ENCODE data around the gene CAMK2D. TPM values are rescaled to one million over a fixed set of nuclear protein-coding genes. Genes with fewer than 3 reads are reported as not detected.
A peak's percentile ranks its signal among the peaks of the same experiment; 100 is the strongest.

CAMK2D gene
- total RNA-seq, 2 experiments from 2014 or later, result 62.8 to 66.1 TPM

- ATAC-seq (no peak), DNase-seq (no peak)
- peaks cover 42% of the 10 kb centered on the region for H3K36me3 Mint-ChIP-seq (ENCODE audit: low read depth)
- H3K27me3 Mint-ChIP-seq, result no peaks in the 10 kb centered on the region
- CTCF ChIA-PET, result interaction anchor here (0.9 kb wide), 1 partner anchor 19 kb away, joined by 3 read pairs; no protein-coding TSS in a partner anchor
- H3K9me3 Mint-ChIP-seq, result no peaks in the 10 kb centered on the region
- no peak overlapping the region for H3K27ac Mint-ChIP-seq
- POLR2A ChIA-PET, result no interaction called here
- no peak for TF ChIP-seq CTCF (IDR thresholded peaks at IDR 0.05)
- intact Hi-C loops (cut with micrococcal nuclease), result no loop called here
- peaks cover 31% of the 10 kb centered on the region for H3K4me1 Mint-ChIP-seq (ENCODE audit: low read depth)
- no peak overlapping the region for H3K4me3 Mint-ChIP-seq
Observed at GRCh38 chr4:113659127-113659526, 102.4 kb downstream of the CAMK2D start.

DNA sequence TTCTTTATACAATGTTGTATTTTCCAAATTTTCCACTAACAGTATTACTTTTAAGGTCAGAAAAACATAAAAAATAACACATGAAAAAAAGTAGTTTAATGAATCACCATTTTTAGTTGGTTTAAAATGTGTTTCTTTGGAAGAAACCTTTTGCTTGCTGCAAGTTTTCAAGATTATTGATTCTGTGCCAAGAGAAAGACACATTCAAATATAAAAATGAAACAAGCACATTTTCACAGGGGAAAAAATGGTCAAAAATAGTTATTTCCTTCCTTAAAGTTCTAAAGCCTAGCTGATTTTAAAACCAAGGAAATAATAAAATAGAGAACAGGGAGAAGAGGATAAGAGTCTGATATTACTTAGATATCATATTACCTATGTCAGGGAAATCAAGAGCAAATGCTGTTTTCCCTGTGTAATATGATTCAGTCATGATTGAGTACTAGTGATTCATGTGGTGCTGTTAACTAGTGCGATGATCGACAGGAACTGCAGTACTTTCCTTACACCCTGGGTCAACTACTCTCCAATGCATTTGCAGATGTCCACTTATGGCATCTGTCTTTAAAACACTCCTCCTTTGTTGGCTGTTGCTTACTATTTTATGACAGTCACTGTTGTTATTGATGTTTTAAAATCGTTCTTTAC is 103.8 kb downstream of the CAMK2D start:
- H3K27me3 Mint-ChIP-seq, result no peaks in the 10 kb centered on the region
- H3K4me1 Mint-ChIP-seq (ENCODE audit: low read depth), result peaks cover 32% of the 10 kb centered on the region
- no peak overlapping the region for H3K4me3 Mint-ChIP-seq
- H3K27ac Mint-ChIP-seq, result no peak overlapping the region
- TF ChIP-seq CTCF (IDR thresholded peaks at IDR 0.05), result no peak
- ChIA-PET POLR2A (interaction anchor here (0.6 kb wide), 1 partner anchor 163 kb away, joined by 3 read pairs; no protein-coding TSS in a partner anchor), CTCF (no interaction called here)
- H3K36me3 Mint-ChIP-seq (ENCODE audit: low read depth), result peaks cover 41% of the 10 kb centered on the region
- intact Hi-C loops (cut with micrococcal nuclease), result no loop called here
- ATAC-seq (no peak), DNase-seq (no peak)
- H3K9me3 Mint-ChIP-seq, result no peaks in the 10 kb centered on the region

GRCh38 chr4:113653871-113654270 is 107.7 kb downstream of the CAMK2D start:
- no peak for DNase-seq
- CTCF ChIA-PET, result no interaction called here
- Mint-ChIP-seq H3K36me3 (ENCODE audit: low read depth) (peaks cover 39% of the 10 kb centered on the region), H3K27ac (no peak overlapping the region), H3K4me1 (ENCODE audit: low read depth) (peaks cover 40% of the 10 kb centered on the region), H3K27me3 (no peaks in the 10 kb centered on the region), H3K4me3 (no peak overlapping the region), H3K9me3 (no peaks in the 10 kb centered on the region)
- no peak for ATAC-seq
- POLR2A ChIA-PET, result no interaction called here
- intact Hi-C loops (cut with micrococcal nuclease), result no loop called here
- no peak for TF ChIP-seq CTCF (IDR thresholded peaks at IDR 0.05)

- no peak for ATAC-seq
- ChIA-PET CTCF (interaction anchor here (1.3 kb wide), 1 partner anchor 21 kb away, joined by 4 read pairs; no protein-coding TSS in a partner anchor), POLR2A (no interaction called here)
- intact Hi-C loops (cut with micrococcal nuclease), result no loop called here
- Mint-ChIP-seq H3K4me3 (no peak overlapping the region), H3K4me1 (ENCODE audit: low read depth) (peaks cover 50% of the 10 kb centered on the region), H3K27me3 (no peaks in the 10 kb centered on the region), H3K27ac (peak overlapping the region; percentile 42), H3K9me3 (no peaks in the 10 kb centered on the region), H3K36me3 (ENCODE audit: low read depth) (peaks cover 37% of the 10 kb centered on the region)
- no peak for DNase-seq
- TF ChIP-seq CTCF (IDR thresholded peaks at IDR 0.05), result no peak
Observed at GRCh38 chr4:113646442-113646822, 115.1 kb downstream of the CAMK2D start.

DNA sequence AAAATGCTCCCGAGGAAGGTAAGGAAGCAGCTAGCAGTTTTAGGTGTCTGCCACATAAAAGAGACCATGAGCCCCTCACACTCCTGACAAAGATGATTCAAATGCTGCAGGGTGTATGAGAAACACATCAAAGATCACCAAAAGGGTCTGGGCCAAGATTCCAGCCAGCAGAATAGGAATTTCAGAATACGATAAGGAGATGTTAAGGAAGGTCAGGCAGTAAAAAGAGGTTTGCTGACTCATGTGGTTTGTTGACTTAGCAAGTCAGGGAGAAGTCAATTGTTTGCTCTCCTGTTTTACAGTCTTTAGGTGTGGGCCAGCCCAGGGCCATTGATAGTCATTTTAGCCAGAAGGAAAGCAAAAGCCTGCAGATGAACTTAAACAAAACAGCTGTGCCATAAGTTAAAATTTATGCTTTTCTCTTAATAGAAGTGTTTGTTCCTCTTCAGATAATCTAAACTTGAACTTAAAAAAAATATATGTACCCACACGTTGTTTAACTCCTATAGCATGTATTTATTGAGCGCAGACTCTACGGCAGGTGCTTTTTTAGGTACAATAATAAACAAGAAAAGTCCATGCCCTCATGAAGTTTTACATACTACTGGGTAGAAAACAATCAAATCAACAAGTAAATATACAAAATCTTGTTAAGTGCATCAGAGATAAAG is 115.6 kb downstream of the CAMK2D start:
- ATAC-seq, result no peak
- no peaks in the 10 kb centered on the region for H3K27me3 Mint-ChIP-seq
- peaks cover 36% of the 10 kb centered on the region for H3K36me3 Mint-ChIP-seq (ENCODE audit: low read depth)
- DNase-seq, result no peak
- H3K4me3 Mint-ChIP-seq, result no peak overlapping the region
- intact Hi-C loops (cut with micrococcal nuclease), result no loop called here
- TF ChIP-seq CTCF (IDR thresholded peaks at IDR 0.05), result no peak
- POLR2A ChIA-PET, result no interaction called here
- CTCF ChIA-PET, result interaction anchor here (1.3 to 1.4 kb wide), 2 partner anchors 21 to 98 kb away, joined by 4 read pairs; no protein-coding TSS in a partner anchor
- no peaks in the 10 kb centered on the region for H3K9me3 Mint-ChIP-seq
- peaks cover 51% of the 10 kb centered on the region for H3K4me1 Mint-ChIP-seq (ENCODE audit: low read depth)
- peak overlapping the region; percentile 42 for H3K27ac Mint-ChIP-seq
